OCI-LY1 (cell line): ENCODE measurements around the gene ANK3.

Experiments used
- H2AFZ ChIP-seq: fragments of 200-600 bp; sonication (generic), shearing (Covaris generic); 2 replicates; pipeline ENCODE4 v1.6.0; 2014; ENCODE audit warnings: antibody characterized with exemption, mild to moderate bottlenecking, low read length
- H3F3A ChIP-seq: fragments of 200-600 bp; sonication (generic), shearing (Covaris generic); 2 replicates; pipeline ENCODE4 v1.6.0; 2014; ENCODE audit warnings: mild to moderate bottlenecking, antibody characterized with exemption, low read length, moderate library complexity; ENCODE audit not compliant: insufficient read depth
- H3K27ac ChIP-seq: fragments of 200-600 bp; sonication (generic); 2 replicates; pipeline ENCODE4 v1.5.1; 2014; ENCODE audit warnings: low read length, mixed run types, mild to moderate bottlenecking, low read depth; ENCODE audit not compliant: poor library complexity, severe bottlenecking
- H3K27me3 ChIP-seq: fragments of 200-600 bp; sonication (generic); 2 replicates; pipeline ENCODE4 v1.6.0; 2014; ENCODE audit warnings: antibody characterized with exemption, mild to moderate bottlenecking, low read length, moderate library complexity; ENCODE audit not compliant: insufficient read depth
- H3K36me3 ChIP-seq: fragments of 200-600 bp; sonication (generic); 2 replicates; pipeline ENCODE4 v1.6.1; 2014; ENCODE audit warnings: mild to moderate bottlenecking, antibody characterized with exemption, low read length, moderate library complexity, mixed read lengths; ENCODE audit not compliant: insufficient read depth
- H3K4me1 ChIP-seq: fragments of 200-600 bp; sonication (generic); 2 replicates; pipeline ENCODE4 v1.5.1; 2014; ENCODE audit warnings: mild to moderate bottlenecking, low read length, moderate library complexity; ENCODE audit not compliant: insufficient read depth, severe bottlenecking
- H3K4me2 ChIP-seq: fragments of 200-600 bp; sonication (generic), shearing (Covaris generic); 2 replicates; pipeline ENCODE4 v1.6.1; 2014; ENCODE audit warnings: low read length
- H3K4me3 ChIP-seq: fragments of 200-600 bp; sonication (generic); 2 replicates; pipeline ENCODE4 v1.5.1; 2014; ENCODE audit warnings: low read length, low read depth, mild to moderate bottlenecking, mixed read lengths; ENCODE audit not compliant: poor library complexity, severe bottlenecking
- H3K79me2 ChIP-seq: fragments of 200-600 bp; shearing (Covaris generic); 2 replicates; pipeline ENCODE4 v1.6.1; 2016; ENCODE audit warnings: mixed run types, low read length, mixed read lengths; ENCODE audit not compliant: insufficient read depth
- H3K9ac ChIP-seq: fragments of 200-600 bp; sonication (generic), shearing (Covaris generic); 2 replicates; pipeline ENCODE4 v1.6.1; 2014; ENCODE audit warnings: mild to moderate bottlenecking, low read length, mixed read lengths
- H3K9me2 ChIP-seq: fragments of 200-600 bp; sonication (generic), shearing (Covaris generic); 2 replicates; pipeline ENCODE4 v1.6.1; 2014; ENCODE audit warnings: low read depth, mild to moderate bottlenecking, low read length, mixed read lengths
- H3K9me3 ChIP-seq: fragments of 200-600 bp; shearing (Covaris generic); 2 replicates; pipeline ENCODE4 v1.6.1; 2014; ENCODE audit warnings: low read length, mixed read lengths
- H4K20me1 ChIP-seq: fragments of 200-600 bp; sonication (generic), shearing (Covaris generic); 2 replicates; pipeline ENCODE4 v1.6.0; 2016; ENCODE audit warnings: mild to moderate bottlenecking, low read length; ENCODE audit not compliant: insufficient read depth
- EZH2 ChIP-seq: fragments of 200-600 bp; sonication (generic), shearing (Covaris generic); IDR thresholded peaks from 2 replicates; pipeline ENCODE4 v1.8.0; 2017; ENCODE audit warnings: borderline replicate concordance, mixed run types, mild to moderate bottlenecking, antibody characterized with exemption, low read length, moderate library complexity, mixed read lengths
- TF ChIP-seq, protein P1 (sequence below): fragments of 200-600 bp; sonication (generic), shearing (Covaris generic); IDR thresholded peaks from 2 replicates; pipeline ENCODE4 v1.5.1; 2017; ENCODE audit warnings: mild to moderate bottlenecking, antibody characterized with exemption, low read length, moderate library complexity, mixed read lengths

The ANK3 gene

GRCh38 chr10:60341969-60342368, 47.7 kb downstream of the ANK3 start:
- no peak overlapping the region for H3K4me3 ChIP-seq
- no peaks in the 10 kb centered on the region for H3K9me3 ChIP-seq
- H3K27ac ChIP-seq, result peak overlapping the region; percentile 71
- H3K9ac ChIP-seq, result no peak overlapping the region
- peaks cover 100% of the 10 kb centered on the region for H3K4me1 ChIP-seq
- no peaks in the 10 kb centered on the region for H3F3A ChIP-seq
- TF ChIP-seq, protein P1, sequence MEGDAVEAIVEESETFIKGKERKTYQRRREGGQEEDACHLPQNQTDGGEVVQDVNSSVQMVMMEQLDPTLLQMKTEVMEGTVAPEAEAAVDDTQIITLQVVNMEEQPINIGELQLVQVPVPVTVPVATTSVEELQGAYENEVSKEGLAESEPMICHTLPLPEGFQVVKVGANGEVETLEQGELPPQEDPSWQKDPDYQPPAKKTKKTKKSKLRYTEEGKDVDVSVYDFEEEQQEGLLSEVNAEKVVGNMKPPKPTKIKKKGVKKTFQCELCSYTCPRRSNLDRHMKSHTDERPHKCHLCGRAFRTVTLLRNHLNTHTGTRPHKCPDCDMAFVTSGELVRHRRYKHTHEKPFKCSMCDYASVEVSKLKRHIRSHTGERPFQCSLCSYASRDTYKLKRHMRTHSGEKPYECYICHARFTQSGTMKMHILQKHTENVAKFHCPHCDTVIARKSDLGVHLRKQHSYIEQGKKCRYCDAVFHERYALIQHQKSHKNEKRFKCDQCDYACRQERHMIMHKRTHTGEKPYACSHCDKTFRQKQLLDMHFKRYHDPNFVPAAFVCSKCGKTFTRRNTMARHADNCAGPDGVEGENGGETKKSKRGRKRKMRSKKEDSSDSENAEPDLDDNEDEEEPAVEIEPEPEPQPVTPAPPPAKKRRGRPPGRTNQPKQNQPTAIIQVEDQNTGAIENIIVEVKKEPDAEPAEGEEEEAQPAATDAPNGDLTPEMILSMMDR, result no peak
- no peak for TF ChIP-seq EZH2
- no peak overlapping the region for H2AFZ ChIP-seq
- H3K27me3 ChIP-seq, result no peaks in the 10 kb centered on the region
- H3K79me2 ChIP-seq, result peaks cover 23% of the 10 kb centered on the region; the same call in 1 of the 2 replicates
- no peaks in the 10 kb centered on the region for H3K9me2 ChIP-seq
- H3K4me2 ChIP-seq, result no peak overlapping the region; the same call in 1 of the 2 replicates
- no peaks in the 10 kb centered on the region for H4K20me1 ChIP-seq
- H3K36me3 ChIP-seq, result no peaks in the 10 kb centered on the region

GRCh38 chr10:60340973-60341372, 48.7 kb downstream of the ANK3 start:
- H3K4me1 ChIP-seq, result peaks cover 100% of the 10 kb centered on the region
- no peak overlapping the region for H2AFZ ChIP-seq
- H3K27ac ChIP-seq, result peak overlapping the region; percentile 71
- H3K4me2 ChIP-seq, result peak overlapping the region; percentile 22; the same call in 1 of the 2 replicates
- no peak overlapping the region for H3K9ac ChIP-seq
- no peaks in the 10 kb centered on the region for H3F3A ChIP-seq
- H3K36me3 ChIP-seq, result no peaks in the 10 kb centered on the region
- no peaks in the 10 kb centered on the region for H3K9me3 ChIP-seq
- H4K20me1 ChIP-seq, result no peaks in the 10 kb centered on the region
- no peak overlapping the region for H3K4me3 ChIP-seq
- H3K79me2 ChIP-seq, result peaks cover 23% of the 10 kb centered on the region; the same call in 1 of the 2 replicates
- no peaks in the 10 kb centered on the region for H3K27me3 ChIP-seq
- TF ChIP-seq EZH2, result no peak
- TF ChIP-seq, protein P1, result no peak
- no peaks in the 10 kb centered on the region for H3K9me2 ChIP-seq

DNA sequence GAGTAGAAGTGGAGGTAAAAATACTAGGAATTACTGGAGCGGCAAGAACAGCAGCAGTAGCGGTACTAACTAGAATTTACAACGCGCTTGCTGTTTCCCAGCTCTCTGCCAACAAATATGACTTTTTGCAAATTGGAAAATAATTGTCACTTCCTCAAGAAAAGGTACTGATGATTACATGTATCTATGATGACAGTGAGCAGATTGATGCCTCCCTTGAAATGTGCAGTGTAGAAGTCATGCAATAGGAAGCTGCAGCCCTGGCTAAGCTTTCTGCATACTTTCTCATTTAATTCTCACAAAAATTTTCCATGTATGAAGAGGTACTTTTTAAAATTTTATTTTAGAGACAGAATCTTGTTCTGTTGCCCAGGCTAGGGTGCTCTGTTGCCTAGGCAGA, 49.9 kb downstream of the ANK3 start:
- peak overlapping the region; percentile 71 for H3K27ac ChIP-seq
- TF ChIP-seq, protein P1, result no peak
- TF ChIP-seq EZH2, result no peak
- 0 out of 2 replicates have a peak overlapping the region, but pooled peaks have one; percentile 6 for H2AFZ ChIP-seq

More for the DNA sequence above, 49.9 kb downstream of the ANK3 start:
- no peak overlapping the region for H3K4me3 ChIP-seq
- no peaks in the 10 kb centered on the region for H3F3A ChIP-seq
- no peaks in the 10 kb centered on the region for H3K9me3 ChIP-seq
- no peaks in the 10 kb centered on the region for H4K20me1 ChIP-seq
- H3K9ac ChIP-seq, result peak overlapping the region; percentile 4; the same call in 1 of the 2 replicates
- no peaks in the 10 kb centered on the region for H3K9me2 ChIP-seq
- peaks cover 100% of the 10 kb centered on the region for H3K4me1 ChIP-seq
- peaks cover 23% of the 10 kb centered on the region; the same call in 1 of the 2 replicates for H3K79me2 ChIP-seq
- peak overlapping the region; percentile 35; the same call in 1 of the 2 replicates for H3K4me2 ChIP-seq
- H3K36me3 ChIP-seq, result no peaks in the 10 kb centered on the region
- H3K27me3 ChIP-seq, result no peaks in the 10 kb centered on the region
